ENCODE results near the gene STPG4. TPM values are rescaled to one million over a fixed set of nuclear protein-coding genes. Genes with fewer than 3 reads are reported as not detected.

The STPG4 gene
- total RNA-seq, 4 donors from 2014 or later, result 0.22 to 1.1 (median 0.42) TPM; not detected in 1

GRCh38 chr2:47067788-47068407 is 87.2 kb downstream of the STPG4 start:
- no peaks in the 10 kb centered on the region for H3K27me3 ChIP-seq
- 79 to 82% methylated on average over 9 to 13 of the region's 14 CpGs for WGBS, 2 donors
- H3K36me3 ChIP-seq, result no peaks in the 10 kb centered on the region
- H3K4me3 ChIP-seq (replicated peaks in 1 of 3), result no peak overlapping the region
- H3K4me1 ChIP-seq, result peaks cover 35 to 68% of the 10 kb centered on the region in 2 donors
- DNase-seq, result no peak
- intact Hi-C loops (cut with DNase I), result no loop called here
- no peaks in the 10 kb centered on the region for H3K9me3 ChIP-seq
- H3K27ac ChIP-seq, result peak overlapping the region; percentile 30 to 96 (median 91)
- TF ChIP-seq CTCF (IDR thresholded peaks at IDR 0.05) (no peak), POLR2A (IDR thresholded peaks at IDR 0.05) (no peak)

- Histone ChIP-seq H3K36me3 (peaks cover 3 to 8% of the 10 kb centered on the region in 2 donors), H3K27me3 (no peaks in the 10 kb centered on the region), H3K4me3 (replicated peaks in 1 of 3) (no peak overlapping the region), H3K4me1 (peaks cover 26 to 48% of the 10 kb centered on the region in 2 donors), H3K9me3 (no peaks in the 10 kb centered on the region), H3K27ac (peak overlapping the region; percentile 50 to 96 (median 70))
- peak in 1 of 2 donors; percentile 9 for TF ChIP-seq POLR2A (IDR thresholded peaks at IDR 0.05)
- no peak for TF ChIP-seq CTCF (IDR thresholded peaks at IDR 0.05)
- DNase-seq, result peak; percentile 78 to 82
- intact Hi-C loops (cut with DNase I), result no loop called here
- 37 to 63% methylated on average over 4 of the region's 4 CpGs for WGBS, 2 donors
These were observed 89.2 kb downstream of the STPG4 start for GRCh38 chr2:47065771-47066380.

- Histone ChIP-seq H3K27me3 (no peaks in the 10 kb centered on the region), H3K4me3 (replicated peaks in 1 of 3) (no peak overlapping the region), H3K9me3 (no peaks in the 10 kb centered on the region), H3K36me3 (peaks cover 4 to 8% of the 10 kb centered on the region in 2 donors), H3K27ac (peak overlapping the region; percentile 13 to 96 (median 70)), H3K4me1 (peaks cover 26 to 43% of the 10 kb centered on the region in 2 donors)
- TF ChIP-seq CTCF (IDR thresholded peaks at IDR 0.05) (no peak), POLR2A (IDR thresholded peaks at IDR 0.05) (no peak)
- no peak for DNase-seq
- intact Hi-C loops (cut with DNase I), result no loop called here
- 70 to 76% methylated on average over 3 of the region's 3 CpGs for WGBS, 2 donors
These were observed 89.8 kb downstream of the STPG4 start for GRCh38 chr2:47065343-47065742.

GRCh38 chr2:47064106-47064505 is 91.0 kb downstream of the STPG4 start:
- H3K27me3 ChIP-seq, result no peaks in the 10 kb centered on the region
- H3K4me1 ChIP-seq, result peaks cover 15 to 34% of the 10 kb centered on the region in 2 donors
- intact Hi-C loops (cut with DNase I), result no loop called here
- H3K27ac ChIP-seq, result peak overlapping the region in 1 of 3 donors; percentile 45
- H3K9me3 ChIP-seq, result no peaks in the 10 kb centered on the region
- no peak for DNase-seq
- TF ChIP-seq POLR2A (IDR thresholded peaks at IDR 0.05) (no peak), CTCF (IDR thresholded peaks at IDR 0.05) (no peak)
- peaks cover 4 to 8% of the 10 kb centered on the region in 2 donors for H3K36me3 ChIP-seq
- H3K4me3 ChIP-seq (replicated peaks in 1 of 3), result no peak overlapping the region
- WGBS, 2 donors, result 88 to 89% methylated on average over 5 of the region's 5 CpGs

GRCh38 chr2:47063538-47063930 is 91.6 kb downstream of the STPG4 start:
- WGBS, 2 donors, result 61 to 74% methylated on average over 4 of the region's 4 CpGs
- H3K4me3 ChIP-seq (replicated peaks in 1 of 3), result no peak overlapping the region
- DNase-seq, result no peak
- intact Hi-C loops (cut with DNase I), result no loop called here
- peaks cover 12 to 30% of the 10 kb centered on the region in 2 donors for H3K4me1 ChIP-seq
- TF ChIP-seq CTCF (IDR thresholded peaks at IDR 0.05) (no peak), POLR2A (IDR thresholded peaks at IDR 0.05) (no peak)
- peaks cover 4 to 8% of the 10 kb centered on the region in 2 donors for H3K36me3 ChIP-seq
- H3K27ac ChIP-seq, result peak overlapping the region in 1 of 3 donors; percentile 45
- no peaks in the 10 kb centered on the region for H3K27me3 ChIP-seq
- no peaks in the 10 kb centered on the region for H3K9me3 ChIP-seq

Measured in thyroid gland (tissue), 4 donors.